HG03575 (cell line): ENCODE results near the gene KIF1B.

Experiments used
- ATAC-seq: cut with Tn5 transposase; IDR thresholded peaks from one replicate; pipeline ENCODE4 v1.9.1; 2021; ENCODE audit not compliant: unreplicated experiment, insufficient number of reproducible peaks, low FRiP score; ENCODE audit errors: extremely low read depth

Gene KIF1B

DNA sequence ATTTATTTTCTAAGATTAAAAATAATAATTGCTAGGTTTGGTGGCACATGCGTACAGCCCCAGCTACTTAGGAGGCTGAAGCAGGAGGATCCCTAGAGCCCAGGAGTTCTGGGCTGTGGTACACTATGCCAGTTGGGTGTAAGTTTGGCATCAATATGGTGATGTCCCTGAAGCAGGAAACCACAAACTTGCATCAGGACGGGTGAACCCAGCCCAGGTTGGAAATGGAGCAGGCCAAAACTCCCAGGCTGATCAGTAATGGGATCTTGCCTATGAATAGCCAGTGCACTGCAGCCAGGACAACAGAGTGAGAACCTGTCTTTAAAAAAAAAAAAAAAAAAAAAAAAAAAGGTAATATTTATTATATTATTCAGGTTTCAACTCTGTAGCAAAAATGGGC, 96.1 kb downstream of the KIF1B start:
- ATAC-seq, result no peak

- no peak for ATAC-seq
These were observed 97.6 kb downstream of the KIF1B start for GRCh38 chr1:10308001-10308400.

DNA sequence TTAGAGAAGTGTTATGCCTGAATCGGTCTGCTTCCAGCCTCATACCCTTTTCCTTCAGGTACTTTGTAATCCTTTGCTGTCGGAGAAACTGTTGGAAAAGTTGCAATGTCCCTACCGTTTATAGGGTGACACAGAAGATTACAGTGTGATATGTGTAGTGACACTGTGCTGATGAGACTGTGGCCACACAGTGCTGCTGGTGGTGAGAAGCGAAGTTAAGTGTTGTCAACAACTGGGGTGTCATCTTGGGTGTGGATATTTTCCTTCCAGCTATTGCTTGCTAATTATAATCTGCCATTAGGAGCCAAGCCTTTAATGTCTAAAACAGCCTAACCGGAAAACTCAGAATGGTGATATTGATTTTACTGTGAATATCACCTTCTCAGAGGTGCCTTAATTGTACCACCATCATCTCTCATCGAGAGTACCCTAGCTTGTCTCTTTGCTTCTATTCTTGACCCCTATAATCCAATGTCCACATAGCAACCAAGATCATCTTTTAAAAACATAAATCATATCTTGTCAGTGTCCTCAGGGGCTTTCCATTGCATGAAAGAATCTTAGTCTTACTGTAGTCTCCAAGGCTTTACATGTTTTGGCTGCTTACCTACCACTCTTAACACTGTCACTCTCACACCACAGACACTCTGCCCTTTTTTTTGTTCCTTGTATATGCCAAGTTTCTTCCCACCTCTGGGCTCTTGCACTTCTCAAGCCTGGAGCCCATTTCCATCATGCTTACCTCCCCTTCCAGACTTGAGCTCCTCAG, 99.1 kb downstream of the KIF1B start:
- ATAC-seq, result no peak

DNA sequence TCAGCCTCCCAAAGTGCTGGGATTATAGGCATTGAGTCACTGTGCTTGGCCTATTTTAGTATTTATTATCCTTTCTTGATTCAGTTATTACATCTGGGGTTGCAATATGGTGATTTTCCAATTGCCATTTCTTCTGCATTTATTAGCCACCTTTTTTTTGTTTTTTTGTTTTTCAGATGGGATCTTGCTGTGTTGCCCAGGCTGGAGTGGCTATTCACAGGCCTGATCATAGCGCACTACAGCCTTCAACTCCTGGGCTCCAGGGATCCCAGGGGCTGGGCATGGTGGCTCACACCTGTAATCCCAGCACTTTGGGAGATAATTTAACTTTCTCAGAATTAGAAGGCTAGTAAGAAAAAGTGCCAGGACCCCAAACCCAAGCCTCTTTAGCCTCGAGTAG, 106.4 kb downstream of the KIF1B start:
- no peak for ATAC-seq

- ATAC-seq, result no peak
These were observed 109.4 kb downstream of the KIF1B start for GRCh38 chr1:10319750-10320149.

DNA sequence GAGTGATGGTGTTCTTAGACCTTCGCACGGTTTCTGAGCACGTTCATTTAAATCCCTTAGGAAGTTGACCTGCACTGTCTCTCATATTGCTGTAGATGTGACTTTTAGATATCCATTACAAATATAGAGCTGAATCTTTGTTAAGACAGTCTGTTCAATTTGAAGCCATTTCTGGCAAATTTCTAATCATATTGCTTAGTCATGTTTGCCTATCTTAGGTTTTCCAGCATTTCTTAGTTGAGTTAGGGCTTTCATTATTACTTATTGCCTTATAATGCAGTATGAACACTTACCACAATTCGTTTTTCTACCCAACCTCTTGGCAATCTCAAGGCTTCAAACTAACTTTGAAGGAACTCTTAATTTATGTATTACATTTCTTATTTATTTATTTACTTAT, 110.0 kb downstream of the KIF1B start:
- no peak for ATAC-seq

GRCh38 chr1:10322821-10323220, 112.5 kb downstream of the KIF1B start:
- no peak for ATAC-seq

GRCh38 chr1:10324627-10325026, 114.3 kb downstream of the KIF1B start:
- no peak for ATAC-seq

- ATAC-seq, result no peak
These were observed 115.2 kb downstream of the KIF1B start for GRCh38 chr1:10325521-10325920.

DNA sequence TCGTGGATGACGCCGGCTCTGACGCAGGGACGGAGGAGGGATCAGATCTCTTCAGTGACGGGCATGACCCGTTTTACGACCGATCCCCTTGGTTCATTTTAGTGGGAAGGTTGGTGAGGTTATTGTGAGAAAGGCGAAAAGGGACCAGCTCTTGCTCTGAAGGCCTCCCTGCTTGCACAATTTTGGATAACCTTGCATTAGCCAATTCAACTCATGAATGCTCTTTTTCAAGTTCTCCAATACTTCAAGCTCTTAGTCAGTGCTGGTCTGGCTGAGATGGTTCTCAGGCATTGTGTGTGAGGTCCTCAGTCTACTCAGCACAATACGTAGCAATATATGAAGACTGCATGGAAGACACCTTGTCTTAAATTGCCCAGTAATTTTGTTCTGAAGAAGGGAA, 115.9 kb downstream of the KIF1B start:
- no peak for ATAC-seq

- no peak for ATAC-seq
These were observed 118.0 kb downstream of the KIF1B start for GRCh38 chr1:10328180-10328963.

DNA sequence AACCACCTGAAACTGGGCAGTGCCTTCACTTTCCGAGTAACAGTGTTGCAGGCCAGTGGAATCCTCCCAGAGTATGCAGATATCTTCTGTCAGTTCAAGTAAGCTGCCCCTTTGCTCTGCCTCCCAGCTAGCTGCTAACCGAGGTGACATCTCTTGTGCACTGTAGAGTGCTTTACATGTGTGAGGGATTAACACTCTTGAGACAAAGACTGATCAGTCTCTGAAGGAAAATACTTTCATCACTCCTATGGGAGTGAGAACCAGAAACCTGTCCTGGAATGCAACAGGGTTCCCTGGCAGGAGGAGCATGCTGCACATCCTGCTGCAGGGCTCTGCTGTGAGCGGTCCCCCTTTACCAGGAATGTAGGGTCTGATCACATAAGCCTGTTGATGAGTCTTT, 127.1 kb downstream of the KIF1B start:
- ATAC-seq, result no peak

- ATAC-seq, result no peak
These were observed 127.7 kb downstream of the KIF1B start for GRCh38 chr1:10338047-10338446.

- no peak for ATAC-seq
These were observed 128.2 kb downstream of the KIF1B start for GRCh38 chr1:10338611-10339010.

DNA sequence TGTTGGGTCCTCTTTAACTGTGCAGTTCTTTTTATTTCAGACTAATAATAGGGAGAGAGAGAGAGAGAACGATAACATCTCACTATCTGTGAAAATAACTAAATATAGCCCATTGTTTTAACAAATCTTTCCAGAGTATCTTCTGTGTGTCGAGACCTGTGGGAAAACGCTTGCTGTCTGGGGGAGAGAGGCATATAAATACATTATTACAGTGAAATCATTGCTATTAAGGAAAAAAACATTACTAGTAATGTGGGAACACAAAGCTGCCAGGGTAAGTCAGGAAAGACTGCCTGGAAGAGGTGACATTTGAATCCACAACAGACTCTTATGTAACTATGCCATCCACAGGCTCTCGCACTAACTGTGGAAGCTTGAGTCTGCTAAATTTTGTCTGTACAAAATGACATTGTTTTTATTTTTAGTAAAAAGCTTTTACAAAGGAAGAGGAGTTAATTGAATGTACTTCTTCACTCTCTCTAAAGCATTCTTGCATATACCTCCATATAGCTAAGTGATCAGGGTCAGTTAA, 128.7 kb downstream of the KIF1B start:
- ATAC-seq, result no peak

DNA sequence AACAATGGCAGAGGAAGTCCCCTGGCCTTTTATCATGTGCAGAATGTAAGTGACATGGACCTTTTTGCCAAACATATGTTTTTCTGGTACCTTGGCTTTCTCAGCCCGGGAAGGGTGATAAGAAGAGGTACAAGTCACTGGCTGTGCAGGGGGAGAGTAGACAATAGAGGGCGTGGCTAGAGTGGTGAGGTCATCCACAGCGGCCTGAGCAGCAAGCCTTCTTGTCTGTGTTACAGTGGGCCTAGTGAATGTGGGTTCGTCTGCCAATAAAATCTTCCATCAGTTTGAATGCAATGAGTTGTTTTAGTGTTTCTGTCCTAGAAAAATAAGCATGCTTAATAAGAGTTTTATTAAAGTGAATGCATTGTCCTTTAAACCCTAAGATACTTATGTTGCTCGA, 129.4 kb downstream of the KIF1B start:
- no peak for ATAC-seq

- ATAC-seq, result no peak
These were observed 130.7 kb downstream of the KIF1B start for GRCh38 chr1:10340930-10341590.

- no peak for ATAC-seq
These were observed 136.7 kb downstream of the KIF1B start for GRCh38 chr1:10347109-10347508.

GRCh38 chr1:10353282-10353681, 142.9 kb downstream of the KIF1B start:
- no peak for ATAC-seq

GRCh38 chr1:10353693-10354092, 143.3 kb downstream of the KIF1B start:
- ATAC-seq, result no peak
